ENCODE measurements around the gene FGF5.
"Not testable (repeated sequence)": the region's sequence is repeated elsewhere in the genome, so short reads cannot be mapped to it uniquely, and the experiment has no call there.

FGF5 gene

DNA sequence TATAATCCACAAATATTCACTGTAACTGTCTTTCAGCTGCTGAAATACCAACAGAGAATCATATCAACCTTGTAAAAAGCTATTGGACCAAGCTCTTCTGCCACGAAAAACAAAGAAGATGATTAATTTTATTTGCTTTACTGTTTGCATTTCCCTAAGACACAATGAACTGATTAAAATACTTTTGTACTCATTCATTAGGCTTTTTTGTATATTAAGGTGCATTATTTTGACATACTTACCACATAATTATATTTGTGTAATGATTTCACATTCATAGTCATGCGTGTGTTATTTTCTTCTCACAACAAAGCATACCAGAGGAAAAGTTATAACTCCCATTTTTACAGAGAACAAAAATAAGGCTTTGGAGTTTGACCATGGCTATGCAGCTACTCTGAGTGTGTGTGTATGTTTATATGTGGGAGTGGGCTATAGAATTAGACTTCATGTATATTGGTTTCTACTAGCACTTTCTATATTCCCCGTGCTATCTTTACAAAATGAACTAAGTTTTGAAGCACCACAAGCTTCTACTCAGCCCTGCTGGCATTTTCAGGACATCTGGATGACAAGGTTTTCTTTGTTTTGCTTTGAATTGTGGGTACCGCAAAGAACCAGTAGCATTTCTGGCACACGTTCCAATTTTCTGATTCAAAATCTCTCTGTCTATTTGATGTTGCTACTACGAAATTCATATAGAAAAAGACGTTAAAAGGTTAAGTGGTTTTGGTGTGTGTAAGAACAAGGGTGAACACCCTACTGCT is 11.0 kb upstream of the FGF5 start:
- DNase-seq, result no peak

DNA sequence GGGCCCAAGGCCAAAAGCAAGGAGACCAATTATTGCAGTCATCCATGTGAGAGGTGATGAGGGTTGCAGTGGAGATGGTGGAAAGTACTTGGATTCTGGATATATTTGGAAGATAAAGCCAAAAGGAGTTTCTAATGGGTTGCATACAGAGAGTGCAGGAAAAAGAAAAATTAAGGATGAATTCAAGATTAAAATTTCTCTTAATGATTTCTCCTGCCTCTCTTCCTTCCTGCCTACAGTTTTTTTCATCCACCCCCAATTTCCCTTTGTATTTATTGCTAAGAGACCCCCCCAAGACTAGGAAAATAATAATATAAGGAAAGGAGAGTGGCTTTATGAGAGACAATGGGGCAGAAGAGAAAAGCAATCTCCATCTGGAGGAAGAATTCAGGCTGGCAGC is 8.6 kb upstream of the FGF5 start:
- no peak for DNase-seq

DNA sequence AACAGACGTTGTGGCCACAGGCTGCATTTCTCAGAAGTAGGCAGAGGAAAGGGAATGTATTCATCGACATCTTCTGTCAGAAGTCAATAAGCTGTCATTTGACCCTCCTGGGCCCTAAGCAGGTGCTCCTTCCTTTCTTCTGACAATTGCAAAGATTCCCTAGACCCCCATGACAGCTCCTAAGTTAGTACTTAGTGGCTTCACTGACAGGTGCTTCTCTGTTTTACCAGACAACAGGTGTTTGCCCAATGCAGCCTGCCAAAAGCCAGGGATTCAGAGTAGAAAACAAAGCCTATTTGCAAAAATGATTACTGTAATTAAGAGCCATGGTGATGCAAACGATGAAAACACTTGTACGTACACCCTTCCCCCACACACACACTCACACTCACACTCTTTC is 7.5 kb upstream of the FGF5 start:
- peak; percentile 25 for DNase-seq

GRCh38 chr4:80259817-80260216 is 6.6 kb upstream of the FGF5 start:
- no peak for DNase-seq

DNA sequence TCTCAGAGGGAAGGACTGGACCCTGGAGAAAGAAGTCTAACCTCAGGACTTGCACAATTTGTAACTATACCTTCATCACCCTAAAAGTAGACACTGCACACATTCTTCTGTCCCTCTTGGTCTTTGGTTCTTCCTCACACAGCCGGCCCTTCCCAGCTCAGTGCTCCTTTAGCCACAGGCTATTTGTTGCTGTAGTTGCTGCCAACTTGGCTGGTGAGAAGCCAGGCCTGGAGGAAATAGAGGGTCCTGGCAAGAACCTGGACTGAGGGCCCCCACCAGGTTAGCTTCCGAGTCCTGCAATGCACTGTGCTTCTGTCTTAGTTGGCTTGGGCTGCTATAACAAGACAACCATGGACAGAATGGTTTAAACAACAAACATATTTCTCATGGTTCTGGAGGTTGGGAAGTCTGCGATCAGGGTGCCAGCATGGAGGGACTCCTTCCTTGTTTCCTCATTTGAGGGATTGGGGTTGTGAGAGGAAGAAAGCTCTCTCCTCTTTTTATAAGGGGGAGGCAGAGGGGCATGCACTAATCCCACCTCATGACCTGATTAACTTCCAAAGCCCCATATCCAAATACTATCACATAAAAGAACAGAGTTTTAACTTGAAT is 4.4 kb upstream of the FGF5 start:
- no peak for DNase-seq

DNA sequence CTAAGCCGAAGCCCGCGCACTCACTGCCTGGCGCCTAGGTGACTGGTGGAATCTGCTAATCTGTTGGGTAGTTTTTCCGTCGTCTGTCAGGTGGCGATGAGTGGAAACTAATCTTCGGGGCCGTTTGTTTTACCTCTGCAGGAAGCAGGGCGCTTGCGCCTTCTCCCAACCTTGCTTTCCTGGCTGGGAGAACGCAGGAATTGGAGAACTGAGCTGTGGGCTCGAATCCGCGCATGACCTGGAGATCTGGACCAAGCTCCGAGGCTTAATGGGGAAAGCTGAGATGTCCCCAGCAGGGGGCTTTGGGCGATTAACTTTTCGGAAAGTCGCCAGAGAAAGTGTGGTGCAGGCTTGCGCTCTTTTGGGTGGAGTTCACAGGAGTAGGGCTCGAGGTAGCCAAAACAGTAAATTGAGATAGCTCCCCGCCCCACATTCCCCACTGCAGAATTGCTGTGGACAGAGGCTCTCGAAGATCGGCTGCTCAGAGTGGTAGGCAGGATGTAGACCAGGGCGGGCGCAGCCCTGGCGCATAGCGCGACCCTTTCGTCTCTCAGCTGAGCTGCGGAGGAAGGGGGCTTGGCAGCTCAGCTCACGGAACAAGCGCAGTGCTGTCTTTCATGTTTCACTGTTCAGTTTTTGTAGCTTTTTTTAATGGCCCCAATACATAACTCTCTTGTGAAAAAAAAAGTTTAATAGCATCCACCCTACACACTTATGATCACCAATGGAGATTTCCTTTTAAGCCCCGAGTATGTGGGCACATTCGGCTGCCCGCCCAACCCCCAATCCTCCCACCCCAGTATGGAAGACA is 2.7 kb upstream of the FGF5 start:
- DNase-seq, result no peak

- DNase-seq, result no peak
These were observed 2.2 kb upstream of the FGF5 start for GRCh38 chr4:80264352-80264647.

DNA sequence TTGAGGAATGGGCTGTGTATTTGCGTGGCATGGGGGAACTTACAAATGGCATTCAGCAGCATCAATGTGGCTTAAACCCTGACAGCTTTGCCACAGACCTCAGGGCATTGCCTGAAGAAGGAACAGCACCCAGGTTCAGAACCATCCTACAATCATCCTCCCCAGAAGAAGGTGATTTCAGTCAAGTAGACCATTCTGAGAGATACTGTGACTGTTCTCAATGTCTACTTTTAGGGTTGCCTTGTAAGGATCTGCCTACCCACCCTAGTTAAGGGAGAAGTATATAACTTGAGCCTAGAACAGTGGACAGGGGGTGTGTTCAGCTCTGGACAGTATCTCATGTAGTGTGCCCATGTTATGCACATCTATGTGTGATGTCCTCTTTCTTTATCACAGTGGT is 1.6 kb upstream of the FGF5 start:
- DNase-seq, result no peak

GRCh38 chr4:80265571-80266252 is 752 bp upstream of the FGF5 start:
- DNase-seq, result no peak

DNA sequence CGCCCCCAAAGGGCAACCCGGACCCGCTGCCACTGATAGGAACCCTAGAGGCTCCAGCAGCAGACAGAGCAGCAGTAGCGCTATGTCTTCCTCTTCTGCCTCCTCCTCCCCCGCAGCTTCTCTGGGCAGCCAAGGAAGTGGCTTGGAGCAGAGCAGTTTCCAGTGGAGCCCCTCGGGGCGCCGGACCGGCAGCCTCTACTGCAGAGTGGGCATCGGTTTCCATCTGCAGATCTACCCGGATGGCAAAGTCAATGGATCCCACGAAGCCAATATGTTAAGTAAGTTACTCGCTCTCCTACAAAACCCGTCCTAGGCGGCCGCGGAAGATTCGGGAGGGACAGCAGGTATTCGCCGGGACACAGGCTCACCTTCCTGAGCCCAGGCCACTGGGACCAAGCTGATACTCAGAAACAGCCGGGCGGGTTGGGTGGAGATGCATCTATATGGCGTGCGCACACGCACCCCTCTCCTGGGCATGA is 477 bp downstream of the FGF5 start:
- DNase-seq, result no peak

DNA sequence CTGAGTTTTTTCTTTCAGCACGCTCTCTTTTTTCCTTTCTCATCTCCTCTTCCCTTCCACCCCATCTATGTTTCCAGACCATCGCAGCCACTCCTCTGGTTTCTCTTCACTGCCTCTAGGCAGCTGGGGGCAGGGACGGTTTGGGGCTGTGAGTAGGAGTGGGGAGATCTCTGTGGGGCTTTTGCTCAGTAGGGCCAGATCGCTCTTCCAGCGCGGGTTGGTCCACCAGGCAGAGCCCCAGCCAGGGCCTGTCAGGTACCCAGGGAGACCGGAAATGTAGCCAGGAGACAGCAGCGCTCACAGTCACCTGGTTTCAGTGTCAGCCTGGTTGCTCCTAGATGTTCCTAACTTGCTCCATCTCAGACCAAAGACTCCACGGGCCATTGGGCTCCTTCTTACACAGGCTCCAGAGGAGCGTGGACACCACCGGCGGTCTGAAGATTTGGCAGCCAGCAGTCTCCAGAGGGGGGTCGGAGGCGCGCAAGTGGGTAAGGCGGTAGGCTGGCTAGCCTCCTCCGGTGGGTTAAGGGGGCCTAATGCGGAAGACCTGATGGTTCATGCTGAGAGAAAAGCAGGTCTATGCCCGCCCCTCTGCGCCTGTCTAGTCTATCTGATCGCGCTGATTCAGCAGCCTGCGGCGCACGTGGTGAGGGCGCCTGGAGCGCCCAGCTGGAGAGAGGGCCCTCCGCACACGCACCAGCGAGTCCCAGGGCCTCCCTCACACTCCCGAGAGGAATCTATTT is 1.8 kb downstream of the FGF5 start:
- DNase-seq, result no peak

DNA sequence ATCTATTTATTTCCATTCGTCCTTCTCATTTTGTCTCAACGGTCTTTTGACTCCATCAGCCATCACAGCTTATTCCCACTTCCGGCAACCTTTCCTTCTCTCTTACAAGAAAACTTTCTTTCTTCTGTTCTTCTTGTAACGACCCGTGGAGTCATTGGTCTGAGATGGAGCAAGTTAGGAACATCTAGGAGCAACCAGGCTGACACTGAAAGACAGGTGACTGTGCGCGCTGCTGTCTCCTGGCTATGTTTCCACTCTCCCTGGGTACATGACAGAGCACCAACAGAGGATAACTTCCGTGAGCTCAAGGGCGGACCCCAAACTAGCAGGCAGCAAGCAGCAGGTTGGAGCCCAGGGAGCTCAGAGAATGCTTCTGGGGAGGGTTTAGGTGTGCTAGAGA is 2.5 kb downstream of the FGF5 start:
- no peak for DNase-seq

DNA sequence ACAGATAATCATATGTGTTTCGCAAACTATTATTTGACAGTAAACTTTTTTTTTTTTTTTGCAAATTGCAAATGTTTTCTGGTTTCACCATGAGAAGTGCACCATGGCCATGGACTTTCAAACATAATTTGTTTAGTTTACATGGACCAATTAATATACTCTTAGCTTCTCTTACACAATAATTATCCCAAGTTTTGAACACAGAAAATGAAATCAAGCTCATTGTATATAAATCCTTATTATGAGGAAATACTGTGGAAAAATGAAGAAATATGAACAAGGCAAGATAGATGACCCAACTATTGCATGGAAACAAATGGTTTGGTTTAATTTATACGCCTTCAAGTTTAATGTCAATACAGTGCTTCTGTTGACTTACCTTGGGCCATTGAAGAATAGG is 3.9 kb downstream of the FGF5 start:
- no peak for DNase-seq

DNA sequence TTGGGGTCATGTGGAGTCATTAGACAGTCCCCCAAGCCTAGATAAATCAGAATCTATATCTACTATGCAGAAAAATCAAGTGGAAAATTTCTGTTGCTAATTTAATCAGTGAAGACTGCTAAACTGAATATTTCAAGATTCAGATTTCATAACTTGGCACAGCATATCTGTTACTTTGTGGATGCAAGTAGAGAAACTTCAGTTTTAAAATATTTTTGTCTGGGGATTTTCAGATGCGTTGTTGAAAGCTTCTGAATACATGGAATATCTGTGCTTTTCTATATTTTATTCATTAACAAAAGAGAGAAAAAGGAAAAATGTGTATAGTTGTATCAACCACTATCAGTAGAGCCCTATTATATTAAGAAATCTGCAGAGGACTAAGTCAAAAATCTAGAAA is 4.4 kb downstream of the FGF5 start:
- DNase-seq, result no peak

DNA sequence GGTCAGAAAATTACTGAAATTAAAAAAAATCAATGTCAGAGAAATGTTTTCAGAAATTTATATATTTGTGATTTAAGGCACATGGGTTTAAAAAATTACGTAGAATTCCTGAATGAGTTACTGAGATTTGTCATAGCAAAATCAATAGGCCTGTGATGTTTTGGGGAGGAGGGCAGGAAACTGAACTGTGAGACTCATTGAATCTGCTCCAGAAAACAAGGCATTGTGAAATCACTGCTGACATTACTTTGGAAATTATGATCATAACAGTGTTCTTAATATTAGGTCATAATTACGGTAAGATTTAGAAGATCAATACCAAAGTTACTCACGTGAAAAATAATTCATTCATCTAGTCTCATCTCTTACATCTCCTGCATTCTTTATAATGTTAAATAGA is 5.3 kb downstream of the FGF5 start:
- DNase-seq, result no peak

- DNase-seq, result no peak
These were observed 10.5 kb downstream of the FGF5 start for GRCh38 chr4:80276931-80277330.

DNA sequence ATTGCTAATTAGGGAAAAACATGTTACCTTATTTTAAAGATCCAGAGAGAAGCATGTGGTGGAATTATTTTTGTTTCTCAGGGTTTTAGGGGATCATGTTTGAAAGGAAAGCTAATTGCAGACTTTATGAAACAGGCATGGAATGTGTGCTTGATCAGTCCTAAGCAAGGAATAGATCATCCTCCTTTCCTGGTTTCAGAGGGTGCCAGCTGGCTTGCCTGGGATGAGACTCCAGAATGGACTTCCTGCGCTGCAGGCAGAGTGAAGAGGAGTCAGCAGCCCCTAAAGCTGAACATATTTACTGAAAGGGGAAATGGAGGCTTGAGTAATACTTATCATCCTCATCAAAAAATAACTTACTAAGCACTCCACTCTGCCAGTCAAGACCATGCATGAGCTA is 13.3 kb downstream of the FGF5 start:
- DNase-seq, result no peak

GRCh38 chr4:80286451-80286850 is 20.0 kb downstream of the FGF5 start:
- no peak for DNase-seq

- not testable (repeated sequence) for DNase-seq
These were observed 24.2 kb downstream of the FGF5 start for GRCh38 chr4:80290665-80291064.

GRCh38 chr4:80294206-80294605 is 27.7 kb downstream of the FGF5 start:
- DNase-seq, result no peak

GRCh38 chr4:80295336-80295735 is 28.9 kb downstream of the FGF5 start:
- peak; percentile 5 for DNase-seq

GRCh38 chr4:80295826-80296225 is 29.4 kb downstream of the FGF5 start:
- no peak for DNase-seq

GRCh38 chr4:80301884-80302283 is 35.4 kb downstream of the FGF5 start:
- no peak for DNase-seq
